HG03521 (cell line): ENCODE measurements around the gene EGFR.

Experiments used
- ATAC-seq: cut with Tn5 transposase; IDR thresholded peaks from one replicate; pipeline ENCODE4 v1.9.1; 2021; ENCODE audit warnings: mild to moderate bottlenecking, moderate library complexity; ENCODE audit not compliant: unreplicated experiment

EGFR gene

DNA sequence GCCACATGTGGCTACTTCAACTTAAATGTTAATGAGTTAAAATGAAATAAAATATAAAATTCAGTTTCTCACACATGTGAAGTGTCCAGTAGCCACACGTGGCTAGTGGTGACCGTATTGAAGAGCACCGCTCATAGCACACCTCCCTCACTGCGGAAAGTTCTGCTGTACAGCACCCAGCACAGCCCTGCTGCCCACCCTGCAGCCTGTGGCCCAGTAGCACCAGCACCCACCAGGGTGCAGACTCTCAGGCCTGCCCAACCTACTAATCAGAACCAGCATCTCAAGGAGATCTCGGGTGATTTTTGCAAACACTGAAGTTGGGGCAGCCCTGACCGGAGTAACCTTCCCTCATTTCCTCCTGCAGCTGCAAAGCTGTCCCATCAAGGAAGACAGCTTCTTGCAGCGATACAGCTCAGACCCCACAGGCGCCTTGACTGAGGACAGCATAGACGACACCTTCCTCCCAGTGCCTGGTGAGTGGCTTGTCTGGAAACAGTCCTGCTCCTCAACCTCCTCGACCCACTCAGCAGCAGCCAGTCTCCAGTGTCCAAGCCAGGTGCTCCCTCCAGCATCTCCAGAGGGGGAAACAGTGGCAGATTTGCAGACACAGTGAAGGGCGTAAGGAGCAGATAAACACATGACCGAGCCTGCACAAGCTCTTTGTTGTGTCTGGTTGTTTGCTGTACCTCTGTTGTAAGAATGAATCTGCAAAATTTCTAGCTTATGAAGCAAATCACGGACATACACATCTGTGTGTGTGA, 183.5 kb downstream of the EGFR start:
- no peak for ATAC-seq

- no peak for ATAC-seq
Measured at GRCh38 chr7:55203300-55203699, 184.5 kb downstream of the EGFR start.

GRCh38 chr7:55205124-55205955, 186.5 kb downstream of the EGFR start:
- no peak for ATAC-seq

DNA sequence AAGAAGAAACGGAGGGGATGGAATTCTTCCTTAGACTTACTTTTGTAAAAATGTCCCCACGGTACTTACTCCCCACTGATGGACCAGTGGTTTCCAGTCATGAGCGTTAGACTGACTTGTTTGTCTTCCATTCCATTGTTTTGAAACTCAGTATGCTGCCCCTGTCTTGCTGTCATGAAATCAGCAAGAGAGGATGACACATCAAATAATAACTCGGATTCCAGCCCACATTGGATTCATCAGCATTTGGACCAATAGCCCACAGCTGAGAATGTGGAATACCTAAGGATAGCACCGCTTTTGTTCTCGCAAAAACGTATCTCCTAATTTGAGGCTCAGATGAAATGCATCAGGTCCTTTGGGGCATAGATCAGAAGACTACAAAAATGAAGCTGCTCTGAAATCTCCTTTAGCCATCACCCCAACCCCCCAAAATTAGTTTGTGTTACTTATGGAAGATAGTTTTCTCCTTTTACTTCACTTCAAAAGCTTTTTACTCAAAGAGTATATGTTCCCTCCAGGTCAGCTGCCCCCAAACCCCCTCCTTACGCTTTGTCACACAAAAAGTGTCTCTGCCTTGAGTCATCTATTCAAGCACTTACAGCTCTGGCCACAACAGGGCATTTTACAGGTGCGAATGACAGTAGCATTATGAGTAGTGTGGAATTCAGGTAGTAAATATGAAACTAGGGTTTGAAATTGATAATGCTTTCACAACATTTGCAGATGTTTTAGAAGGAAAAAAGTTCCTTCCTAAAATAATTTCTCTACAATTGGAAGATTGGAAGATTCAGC, 187.6 kb downstream of the EGFR start:
- ATAC-seq: no peak

DNA sequence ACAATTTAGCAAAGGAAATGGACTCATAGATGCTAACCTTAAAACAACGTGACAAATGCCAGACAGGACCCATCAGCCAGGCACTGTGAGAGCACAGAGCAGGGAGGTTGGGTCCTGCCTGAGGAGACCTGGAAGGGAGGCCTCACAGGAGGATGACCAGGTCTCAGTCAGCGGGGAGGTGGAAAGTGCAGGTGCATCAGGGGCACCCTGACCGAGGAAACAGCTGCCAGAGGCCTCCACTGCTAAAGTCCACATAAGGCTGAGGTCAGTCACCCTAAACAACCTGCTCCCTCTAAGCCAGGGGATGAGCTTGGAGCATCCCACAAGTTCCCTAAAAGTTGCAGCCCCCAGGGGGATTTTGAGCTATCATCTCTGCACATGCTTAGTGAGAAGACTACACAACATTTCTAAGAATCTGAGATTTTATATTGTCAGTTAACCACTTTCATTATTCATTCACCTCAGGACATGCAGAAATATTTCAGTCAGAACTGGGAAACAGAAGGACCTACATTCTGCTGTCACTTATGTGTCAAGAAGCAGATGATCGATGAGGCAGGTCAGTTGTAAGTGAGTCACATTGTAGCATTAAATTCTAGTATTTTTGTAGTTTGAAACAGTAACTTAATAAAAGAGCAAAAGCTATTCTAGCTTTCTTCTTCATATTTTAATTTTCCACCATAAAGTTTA, 188.8 kb downstream of the EGFR start:
- ATAC-seq: no peak

DNA sequence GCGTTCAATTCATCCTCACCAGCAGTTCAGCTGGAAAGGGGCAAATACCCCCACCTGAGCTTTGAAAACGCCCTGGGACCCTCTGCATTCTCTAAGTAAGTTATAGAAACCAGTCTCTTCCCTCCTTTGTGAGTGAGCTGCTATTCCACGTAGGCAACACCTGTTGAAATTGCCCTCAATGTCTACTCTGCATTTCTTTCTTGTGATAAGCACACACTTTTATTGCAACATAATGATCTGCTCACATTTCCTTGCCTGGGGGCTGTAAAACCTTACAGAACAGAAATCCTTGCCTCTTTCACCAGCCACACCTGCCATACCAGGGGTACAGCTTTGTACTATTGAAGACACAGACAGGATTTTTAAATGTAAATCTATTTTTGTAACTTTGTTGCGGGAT, 190.5 kb downstream of the EGFR start:
- ATAC-seq: no peak

GRCh38 chr7:55210176-55210575, 191.4 kb downstream of the EGFR start:
- no peak for ATAC-seq

- ATAC-seq: no peak
Measured at GRCh38 chr7:55210716-55211115, 191.9 kb downstream of the EGFR start.

GRCh38 chr7:55211726-55212125, 192.9 kb downstream of the EGFR start:
- ATAC-seq: no peak

DNA sequence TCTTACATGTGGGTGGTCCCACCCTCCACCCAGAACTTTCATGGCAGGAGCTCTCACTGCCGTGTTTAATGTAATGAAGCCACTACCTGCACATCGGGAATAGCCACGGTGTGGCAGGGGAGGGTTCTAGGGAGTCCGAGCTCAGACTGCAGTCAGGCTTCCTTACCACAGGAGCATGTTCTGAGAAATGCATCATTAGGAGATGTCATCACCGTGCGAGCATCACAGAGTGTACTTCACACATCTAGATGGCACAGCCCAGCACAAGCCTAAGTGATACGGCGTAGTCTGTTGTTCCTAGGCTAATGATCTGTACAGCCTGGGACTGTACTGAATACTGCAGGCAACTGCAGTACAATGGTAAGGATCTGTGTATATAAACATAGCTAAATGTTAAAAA, 193.4 kb downstream of the EGFR start:
- no peak for ATAC-seq

DNA sequence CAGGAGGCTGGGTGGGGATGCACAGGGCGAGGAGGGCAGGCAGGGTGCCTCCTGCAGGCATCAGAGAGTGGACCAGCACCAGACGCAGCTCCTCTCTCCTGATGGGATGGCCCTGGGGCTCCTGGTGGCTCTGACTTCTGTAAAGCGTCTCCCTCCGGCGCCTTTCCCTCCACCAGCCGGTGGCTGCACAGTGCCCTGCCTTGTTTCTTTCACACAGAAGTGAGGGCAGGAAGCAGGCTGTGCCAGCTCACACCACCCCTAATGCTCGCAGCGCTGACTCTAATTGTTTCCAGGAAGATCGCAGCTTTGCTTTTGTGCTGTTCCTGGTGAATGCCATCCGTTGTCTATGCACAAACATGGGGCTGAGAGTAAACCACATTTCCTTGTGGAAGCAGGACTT, 194.0 kb downstream of the EGFR start:
- ATAC-seq: no peak

DNA sequence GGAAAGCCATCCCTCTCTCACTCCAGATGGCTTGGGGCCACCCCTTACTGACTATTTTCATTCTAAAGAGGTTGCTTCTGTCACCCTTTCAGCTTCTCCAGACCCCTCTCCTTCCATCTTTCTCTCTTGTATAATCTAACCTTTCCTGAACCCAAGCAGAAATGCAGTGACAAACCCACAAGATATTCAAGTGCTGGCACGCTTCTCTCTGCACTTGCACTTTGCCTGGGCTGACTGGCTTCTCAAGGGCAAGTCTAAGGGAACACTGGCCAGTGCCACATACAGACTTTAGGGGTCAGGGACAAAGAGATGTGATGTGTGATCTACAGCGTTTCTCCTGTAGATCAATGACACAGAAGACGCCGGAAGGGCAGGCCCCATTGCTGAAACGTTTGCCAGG, 195.9 kb downstream of the EGFR start:
- no peak for ATAC-seq

- no peak for ATAC-seq
Measured at GRCh38 chr7:55223023-55223422, 204.2 kb downstream of the EGFR start.

- ATAC-seq: no peak
Measured at GRCh38 chr7:55224111-55224510, 205.3 kb downstream of the EGFR start.

DNA sequence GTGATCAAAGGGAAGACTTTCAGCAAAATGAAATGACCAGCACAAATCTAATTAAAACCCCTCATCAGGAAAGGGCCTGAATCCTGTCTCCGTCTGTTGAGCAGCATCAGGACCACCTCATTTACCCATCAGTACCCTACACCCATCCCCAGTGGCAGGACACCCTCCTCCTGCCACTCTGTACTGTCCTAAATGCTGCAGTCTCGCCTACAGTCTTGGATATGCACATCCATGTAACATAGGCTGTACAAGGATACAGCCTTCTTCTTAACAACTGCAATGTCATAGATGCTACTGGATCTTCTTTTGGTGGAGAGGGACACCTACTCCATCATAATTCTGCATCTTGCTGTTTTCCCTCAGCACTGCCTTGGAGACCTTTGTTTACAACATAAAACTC, 206.0 kb downstream of the EGFR start:
- ATAC-seq: no peak

DNA sequence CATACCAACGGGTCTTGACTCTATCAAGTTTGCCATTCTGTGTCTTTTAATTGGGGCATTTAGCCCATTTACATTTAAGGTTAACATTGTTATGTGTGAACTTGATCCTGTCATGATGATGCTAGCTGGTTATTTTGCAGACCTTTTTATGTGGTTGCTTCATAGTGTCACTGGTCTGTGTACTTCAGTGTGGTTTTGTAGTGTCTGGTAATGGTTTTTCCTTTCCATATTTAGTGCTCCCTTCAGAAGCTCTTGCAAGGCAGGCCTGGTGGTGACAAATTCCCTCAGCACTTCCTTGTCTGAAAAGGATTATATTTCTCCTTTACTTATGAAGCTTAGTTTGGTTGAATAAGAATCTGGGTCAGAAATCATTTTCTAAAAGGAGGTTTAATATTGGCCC, 211.2 kb downstream of the EGFR start:
- ATAC-seq: no peak

DNA sequence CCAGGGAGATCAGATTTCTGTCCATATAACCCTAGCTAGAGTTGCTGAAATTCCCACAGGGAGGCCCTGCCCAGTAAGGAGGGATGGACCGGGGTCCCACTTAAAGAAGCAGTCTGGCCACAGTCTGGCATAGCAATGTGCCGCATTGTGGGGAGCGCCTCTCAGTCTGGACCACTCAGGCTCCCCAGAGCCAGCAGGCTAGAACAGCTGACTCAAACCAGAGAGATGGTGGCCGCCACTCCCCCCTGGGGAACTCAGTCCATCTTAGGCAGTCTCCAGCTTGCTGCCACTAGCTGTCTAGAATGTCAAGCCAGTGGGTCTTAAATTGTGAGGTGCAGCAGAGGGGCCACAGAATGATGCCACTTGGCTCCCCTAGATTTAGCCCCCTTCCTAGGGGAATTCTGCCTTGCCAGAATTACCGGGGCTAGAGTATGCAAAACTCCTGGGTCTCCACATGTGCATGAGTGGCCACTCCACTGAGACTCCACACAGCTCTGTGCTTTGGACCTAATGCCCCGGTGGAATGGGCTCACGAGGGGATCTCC, 213.0 kb downstream of the EGFR start:
- no peak for ATAC-seq

- ATAC-seq: no peak
Measured at GRCh38 chr7:55233001-55233400, 214.2 kb downstream of the EGFR start.

- no peak for ATAC-seq
Measured at GRCh38 chr7:55234408-55234807, 215.6 kb downstream of the EGFR start.

- ATAC-seq: no peak
Measured at GRCh38 chr7:55235115-55235514, 216.3 kb downstream of the EGFR start.

DNA sequence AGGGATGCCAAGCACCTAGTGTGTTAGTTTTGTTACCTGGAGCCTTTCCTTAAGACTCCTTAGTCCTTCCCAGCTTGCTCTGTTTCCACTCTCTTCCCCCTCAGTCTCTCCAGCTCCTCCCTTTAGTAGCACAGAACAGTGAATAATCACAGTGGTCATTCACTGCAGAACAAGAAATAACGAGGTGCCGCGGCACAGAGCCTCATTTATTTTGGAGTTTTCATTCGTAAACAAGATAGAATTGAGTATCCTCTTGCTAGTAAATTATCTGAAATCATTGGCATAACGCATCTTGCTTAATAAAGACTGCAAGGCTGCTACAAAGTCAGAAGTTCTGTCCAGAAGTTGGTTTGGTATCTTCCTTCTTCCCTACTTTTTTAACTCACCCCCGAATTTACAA, 217.0 kb downstream of the EGFR start:
- no peak for ATAC-seq
